GM15510 (cell line): ENCODE results near the gene SLC44A1.

Experiments
- POLR2A ChIP-seq: IDR thresholded peaks from 3 replicates; pipeline ENCODE4 v1.6.1; 2011; ENCODE audit warnings: borderline replicate concordance; ENCODE audit not compliant: insufficient read length; ENCODE audit errors: extremely low read depth

The SLC44A1 gene

GRCh38 chr9:105447814-105448812 is 203.7 kb downstream of the SLC44A1 start, which contains the start of gene FSD1L:
Gene FSD1L, plus strand, starts transcription at chr9:105448034. Its CDS starts 187 bp downstream, at chr9:105448221.
- peak; percentile 60 for TF ChIP-seq POLR2A

DNA sequence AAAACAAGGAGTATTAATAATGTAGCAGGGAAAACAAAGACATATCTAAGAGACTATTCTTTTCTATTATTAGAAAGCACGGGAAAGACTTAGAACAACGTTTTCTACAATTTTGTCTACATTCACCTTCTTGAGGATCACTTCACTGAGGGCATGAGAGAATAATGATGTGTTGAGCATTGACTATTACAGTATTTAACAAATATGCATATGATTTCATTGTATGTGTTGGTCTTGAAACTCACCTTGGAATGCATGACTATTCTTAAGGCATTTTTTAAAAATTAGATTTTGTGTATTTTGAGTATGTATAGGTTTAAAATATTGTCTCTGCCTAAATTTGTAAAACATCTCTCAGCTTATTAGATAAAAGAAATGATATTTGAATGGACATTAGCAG is 204.6 kb downstream of the SLC44A1 start:
- TF ChIP-seq POLR2A, result no peak

DNA sequence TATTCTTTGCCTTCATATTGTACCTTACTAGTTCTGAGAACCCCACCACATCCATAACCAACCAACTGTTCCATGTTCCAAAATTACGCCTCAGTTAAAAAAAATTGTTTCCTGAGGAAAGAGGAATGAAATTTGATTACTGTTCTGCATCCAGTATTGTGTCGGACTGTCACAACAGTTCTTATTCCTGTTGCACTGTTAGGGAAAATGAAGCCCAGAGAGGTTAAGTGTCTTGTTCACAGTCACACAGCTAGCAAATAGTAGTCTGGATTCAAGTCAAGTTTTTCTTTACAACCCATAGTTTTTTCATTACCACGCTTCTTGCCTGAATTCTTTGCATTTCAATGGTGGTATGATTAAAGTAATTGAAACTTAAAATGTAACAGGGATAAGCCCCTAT is 207.7 kb downstream of the SLC44A1 start:
- TF ChIP-seq POLR2A, result no peak

DNA sequence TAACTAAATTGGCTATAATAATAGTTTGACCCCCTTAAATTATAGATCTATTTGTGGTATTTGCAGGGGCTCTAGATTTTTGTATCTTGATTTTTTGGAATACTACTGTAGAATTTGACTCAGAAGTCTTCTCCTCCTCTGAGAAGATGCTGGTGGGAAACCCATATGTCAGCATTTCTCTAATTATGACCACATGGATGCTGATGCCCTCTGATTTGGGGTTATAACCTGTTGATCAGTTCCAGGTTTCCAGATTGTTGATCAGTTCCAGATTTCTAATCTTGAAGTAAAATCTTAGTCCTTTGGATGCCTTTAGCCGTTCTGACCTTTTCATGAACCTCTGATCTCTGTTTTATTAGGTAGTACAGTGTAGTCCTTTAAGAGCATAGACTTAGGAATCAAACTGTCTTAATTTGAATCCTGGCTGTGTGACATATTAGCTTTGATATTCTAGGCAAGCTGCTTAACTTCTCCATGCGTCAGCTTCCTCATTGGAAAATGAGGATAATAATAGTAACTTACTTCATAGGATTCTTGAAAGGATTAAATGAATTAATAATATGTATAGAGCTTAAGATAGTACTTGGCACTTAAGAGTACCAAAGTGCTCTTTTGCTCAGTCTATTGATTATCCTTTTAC is 211.5 kb downstream of the SLC44A1 start:
- no peak for TF ChIP-seq POLR2A

- no peak for TF ChIP-seq POLR2A
Measured at GRCh38 chr9:105457560-105458294, 213.3 kb downstream of the SLC44A1 start.

DNA sequence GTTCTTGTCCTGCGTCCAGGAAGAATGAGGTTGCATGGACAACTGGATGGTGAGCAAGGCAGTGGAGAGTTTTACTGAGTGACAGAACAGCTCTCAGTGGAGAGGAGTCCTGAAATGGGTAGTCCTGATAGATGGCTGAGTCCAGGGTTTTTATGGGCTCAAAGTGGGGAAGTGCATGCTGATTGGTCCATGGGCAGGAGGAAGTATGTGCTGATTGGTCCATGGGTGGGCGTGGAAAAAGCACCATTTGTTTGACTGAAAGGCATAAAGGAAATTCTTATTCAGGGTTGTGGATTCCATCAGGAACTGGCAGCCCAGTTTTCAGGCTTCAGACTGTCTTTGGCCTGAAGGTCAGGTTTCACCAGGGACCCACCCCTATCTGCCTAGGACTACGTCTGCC is 214.0 kb downstream of the SLC44A1 start:
- no peak for TF ChIP-seq POLR2A

GRCh38 chr9:105459336-105459735 is 214.9 kb downstream of the SLC44A1 start:
- no peak for TF ChIP-seq POLR2A

DNA sequence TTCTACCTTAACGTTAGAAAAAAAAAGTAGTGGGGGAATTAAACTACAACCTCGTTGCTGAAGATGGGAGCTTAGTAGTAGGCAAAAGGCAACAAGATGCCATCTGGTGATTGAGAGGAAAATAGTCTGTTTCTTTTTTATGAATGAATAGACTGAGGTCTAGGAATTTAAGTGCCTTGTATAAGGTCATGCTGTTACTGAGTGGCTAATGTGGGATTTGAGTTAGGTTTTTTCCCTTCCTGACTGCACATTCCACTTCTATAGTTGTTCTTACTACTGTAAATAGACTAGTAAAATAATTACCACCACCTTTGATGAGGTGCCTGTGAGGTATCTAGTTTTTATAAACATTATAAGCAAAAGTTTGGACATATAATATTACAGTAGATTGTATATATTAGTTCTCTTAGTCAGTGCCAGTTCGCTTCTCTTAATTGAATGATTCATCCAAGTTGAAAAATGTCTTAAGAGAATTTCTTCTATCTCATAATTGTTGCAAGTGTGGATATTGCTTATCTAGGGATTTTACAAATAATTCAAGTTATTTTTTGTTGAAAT is 222.5 kb downstream of the SLC44A1 start:
- no peak for TF ChIP-seq POLR2A

GRCh38 chr9:105468875-105469274 is 224.4 kb downstream of the SLC44A1 start:
- no peak for TF ChIP-seq POLR2A

DNA sequence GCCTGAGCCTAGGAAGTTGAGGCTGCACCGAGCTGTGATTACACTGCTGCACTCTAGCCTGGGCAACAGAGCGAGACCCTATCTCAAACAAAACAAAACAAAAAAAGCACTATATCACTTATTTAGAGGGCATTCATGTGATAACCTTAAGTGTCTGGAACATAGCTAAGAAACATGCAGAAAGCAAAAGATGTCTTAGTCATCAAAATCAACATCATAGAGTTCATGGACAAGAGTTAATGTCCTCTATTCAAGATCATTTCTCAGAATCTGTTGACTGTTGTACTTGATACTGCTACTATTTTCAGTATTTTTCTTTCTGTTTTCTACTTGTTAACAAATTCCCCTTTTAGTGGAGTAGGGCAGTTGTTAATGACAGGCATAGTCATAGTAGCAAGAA is 228.8 kb downstream of the SLC44A1 start:
- TF ChIP-seq POLR2A, result no peak

- no peak for TF ChIP-seq POLR2A
Measured at GRCh38 chr9:105475302-105475701, 230.9 kb downstream of the SLC44A1 start.

- TF ChIP-seq POLR2A, result no peak
Measured at GRCh38 chr9:105479846-105480245, 235.4 kb downstream of the SLC44A1 start.

DNA sequence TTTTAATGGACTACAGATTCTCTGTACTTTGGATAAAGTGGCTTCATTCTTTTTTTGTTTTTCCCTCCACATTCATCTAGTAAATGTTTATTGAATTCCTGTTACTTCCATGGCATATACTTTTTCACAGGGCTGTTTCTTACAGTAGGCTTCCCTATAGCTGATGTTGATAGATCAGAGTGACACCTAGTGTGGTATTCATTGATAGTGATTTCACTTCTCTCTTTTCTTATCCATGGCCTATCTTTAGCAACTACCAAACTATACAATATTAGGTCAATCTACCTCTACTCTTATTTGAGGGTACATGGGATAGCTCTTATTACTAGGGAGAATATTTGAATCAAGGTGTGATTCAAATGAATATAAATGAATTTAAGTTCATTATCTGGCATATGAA is 239.2 kb downstream of the SLC44A1 start:
- no peak for TF ChIP-seq POLR2A

DNA sequence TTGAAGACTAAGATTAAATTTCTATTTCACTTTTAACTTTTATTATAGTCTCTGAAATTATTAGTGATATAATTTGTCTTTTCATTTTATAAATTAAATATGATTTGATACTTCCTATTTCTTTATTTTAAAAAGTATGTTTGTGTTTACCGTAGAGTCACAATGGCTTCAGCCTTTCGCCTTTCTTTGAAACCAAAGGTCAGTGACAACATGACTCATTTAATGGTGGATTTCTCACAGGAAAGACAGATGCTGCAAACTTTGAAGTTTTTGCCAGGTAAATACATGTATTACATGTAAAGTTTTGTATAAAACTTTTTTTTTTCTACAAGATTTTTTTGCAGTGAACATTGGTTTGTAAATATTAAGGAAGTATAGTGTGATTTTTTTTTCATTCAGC is 239.8 kb downstream of the SLC44A1 start:
- TF ChIP-seq POLR2A, result no peak

DNA sequence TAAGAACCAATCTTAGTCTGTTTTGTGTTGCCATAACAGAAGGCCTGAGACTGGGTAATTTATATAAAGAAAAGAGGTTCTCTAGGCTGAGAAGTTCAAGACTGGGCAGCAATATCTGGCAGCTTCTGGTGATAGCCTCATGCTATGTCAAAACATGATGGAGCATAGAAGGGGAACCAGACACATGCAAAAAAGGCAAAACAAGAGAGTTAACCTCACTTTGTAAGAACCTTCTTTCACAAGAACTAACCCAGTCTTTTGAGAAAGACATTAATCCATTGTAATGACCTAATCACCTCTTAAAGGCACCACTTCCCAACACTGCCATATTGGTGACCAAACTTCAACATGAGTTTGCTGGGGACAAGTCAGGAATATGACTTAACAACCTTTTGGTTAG is 240.7 kb downstream of the SLC44A1 start:
- TF ChIP-seq POLR2A, result no peak
